Mucosa of descending colon (tissue), 3 donors: ENCODE data around the gene ZNF451. TPM values are rescaled to one million over a fixed set of nuclear protein-coding genes. Genes with fewer than 3 reads are reported as not detected.

Source experiments
- ATAC-seq: fragments of 200-7000 bp; cut with Tn5 transposase; one replicate; pipeline ENCODE4 v1.9.1; 2020; ENCODE audit warnings: mild to moderate bottlenecking, moderate library complexity
- DNase-seq, 3 donors: peaks; one replicate each; pipeline ENCODE4 v3.0.0-alpha.2; 2020
- H3K36me3 ChIP-seq: fragments of 200-600 bp; one replicate; pipeline ENCODE4 v1.8.0; 2021; ENCODE audit warnings: low read depth, mild to moderate bottlenecking
- H3K4me1 ChIP-seq: fragments of 200-600 bp; one replicate; pipeline ENCODE4 v1.8.0; 2021; ENCODE audit warnings: low read depth, mild to moderate bottlenecking
- H3K4me3 ChIP-seq: fragments of 200-600 bp; one replicate; pipeline ENCODE4 v1.8.0; 2021; ENCODE audit warnings: mild to moderate bottlenecking
- H3K9me3 ChIP-seq: fragments of 200-600 bp; one replicate; pipeline ENCODE4 v1.8.0; 2021; ENCODE audit warnings: mild to moderate bottlenecking
- intact Hi-C, 2 donors: fragments of 100-400 bp; cut with DNase I in 1 of 2; cut with micrococcal nuclease in 1 of 2; formaldehyde crosslinking; loops; one replicate each; pipeline versions ENCODE4 v1.11.0 to v1.11.1; 2022; cut with DNase I, micrococcal nuclease
- total RNA-seq, 3 donors: library from RNA; stranded (reverse); fragmentation: NEBNext Ultra II Directional in 2 of 3; extraction: Animal tissue kit (Norgen Biotek cat#: 25700) in 2 of 3; gene quantifications; one replicate each; pipeline versions ENCODE4 v1.2.1 to v1.2.4, GENCODE V29; 2021 to 2023
- TF ChIP-seq, protein P1 (sequence below): fragments of 200-600 bp; IDR thresholded peaks from one replicate; pipeline ENCODE4 v1.8.0; 2022; ENCODE audit warnings: antibody characterized with exemption, mild to moderate bottlenecking
- donor health status: DM: no; HTN: no; CAD: no; lungs with moderate emphysema.
- donor health status: DM: no; HTN: no; CAD: no.
- donor health status: DM: no; HTN: yes; CAD: no.

Gene ZNF451
- total RNA-seq, 3 donors from 2014 or later: 34.6 to 58.5 (median 46.0) TPM

- ATAC-seq (peak; percentile 46), DNase-seq (no peak)
- Histone ChIP-seq H3K4me3 (no peak overlapping the region), H3K36me3 (no peaks in the 10 kb centered on the region), H3K4me1 (no peaks in the 10 kb centered on the region), H3K9me3 (no peaks in the 10 kb centered on the region)
- intact Hi-C loops: loop anchor here in 1 of 2 donors (10.0 kb wide), 1 partner anchor 125 kb away; the partner anchor contains the start of gene PRIM2
- TF ChIP-seq, protein P1, sequence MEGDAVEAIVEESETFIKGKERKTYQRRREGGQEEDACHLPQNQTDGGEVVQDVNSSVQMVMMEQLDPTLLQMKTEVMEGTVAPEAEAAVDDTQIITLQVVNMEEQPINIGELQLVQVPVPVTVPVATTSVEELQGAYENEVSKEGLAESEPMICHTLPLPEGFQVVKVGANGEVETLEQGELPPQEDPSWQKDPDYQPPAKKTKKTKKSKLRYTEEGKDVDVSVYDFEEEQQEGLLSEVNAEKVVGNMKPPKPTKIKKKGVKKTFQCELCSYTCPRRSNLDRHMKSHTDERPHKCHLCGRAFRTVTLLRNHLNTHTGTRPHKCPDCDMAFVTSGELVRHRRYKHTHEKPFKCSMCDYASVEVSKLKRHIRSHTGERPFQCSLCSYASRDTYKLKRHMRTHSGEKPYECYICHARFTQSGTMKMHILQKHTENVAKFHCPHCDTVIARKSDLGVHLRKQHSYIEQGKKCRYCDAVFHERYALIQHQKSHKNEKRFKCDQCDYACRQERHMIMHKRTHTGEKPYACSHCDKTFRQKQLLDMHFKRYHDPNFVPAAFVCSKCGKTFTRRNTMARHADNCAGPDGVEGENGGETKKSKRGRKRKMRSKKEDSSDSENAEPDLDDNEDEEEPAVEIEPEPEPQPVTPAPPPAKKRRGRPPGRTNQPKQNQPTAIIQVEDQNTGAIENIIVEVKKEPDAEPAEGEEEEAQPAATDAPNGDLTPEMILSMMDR: no peak
Measured at GRCh38 chr6:57190140-57190539, 100.2 kb downstream of the ZNF451 start.

- ATAC-seq: no peak
Measured at GRCh38 chr6:57193177-57193576, 103.2 kb downstream of the ZNF451 start.

GRCh38 chr6:57195457-57195856 is 105.5 kb downstream of the ZNF451 start:
- DNase-seq (no peak), ATAC-seq (no peak)
- H3K9me3 ChIP-seq: no peaks in the 10 kb centered on the region
- no peak overlapping the region for H3K4me3 ChIP-seq
- TF ChIP-seq, protein P1: no peak
- H3K36me3 ChIP-seq: no peaks in the 10 kb centered on the region
- no peaks in the 10 kb centered on the region for H3K4me1 ChIP-seq
- intact Hi-C loops: loop anchor here in 1 of 2 donors (10.0 kb wide), 1 partner anchor 119 kb away; the partner anchor contains the start of gene PRIM2

More at GRCh38 chr6:57193177-57193576, 103.2 kb downstream of the ZNF451 start:
- intact Hi-C loops: loop anchor here in 1 of 2 donors (10.0 kb wide), 1 partner anchor 122 kb away; the partner anchor contains the start of gene PRIM2
- Histone ChIP-seq H3K36me3 (no peaks in the 10 kb centered on the region), H3K4me1 (no peaks in the 10 kb centered on the region), H3K4me3 (no peak overlapping the region), H3K9me3 (no peaks in the 10 kb centered on the region)
- no peak for DNase-seq
- TF ChIP-seq, protein P1: no peak

- DNase-seq (peak in 2 of 3 donors; percentile 53 to 71), ATAC-seq (peak; percentile 86)
- Histone ChIP-seq H3K36me3 (no peaks in the 10 kb centered on the region), H3K4me3 (no peak overlapping the region), H3K4me1 (no peaks in the 10 kb centered on the region), H3K9me3 (no peaks in the 10 kb centered on the region)
- intact Hi-C loops: loop anchor here in 1 of 2 donors (10.0 kb wide), 1 partner anchor 116 kb away; the partner anchor contains the start of gene PRIM2
- TF ChIP-seq, protein P1: no peak
Measured at GRCh38 chr6:57198926-57199636, 109.1 kb downstream of the ZNF451 start.

DNA sequence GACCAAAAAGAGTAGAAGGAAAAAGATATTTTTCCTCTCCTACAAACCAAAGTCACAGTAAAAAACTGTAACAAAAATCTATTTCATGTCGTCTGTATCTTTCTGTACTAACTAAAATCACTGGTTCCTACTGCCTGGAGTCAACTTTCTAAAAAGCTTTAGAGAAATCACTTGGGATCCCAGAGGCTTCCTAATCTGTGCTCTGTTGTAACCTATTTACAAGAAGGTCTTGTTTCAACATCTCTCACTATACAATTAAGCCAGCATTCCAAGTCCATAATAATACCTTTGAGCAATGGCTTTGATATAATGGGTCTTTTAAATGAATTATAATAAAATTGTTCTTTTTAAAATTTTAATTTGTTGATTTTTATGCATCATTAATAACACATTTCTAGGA is 111.7 kb downstream of the ZNF451 start:
- TF ChIP-seq, protein P1: no peak
- Histone ChIP-seq H3K4me1 (no peaks in the 10 kb centered on the region), H3K9me3 (no peaks in the 10 kb centered on the region), H3K4me3 (no peak overlapping the region), H3K36me3 (no peaks in the 10 kb centered on the region)
- intact Hi-C loops: no loop called here
- DNase-seq (no peak), ATAC-seq (no peak)
